CD4-positive, alpha-beta memory T cell (primary cell): ENCODE results near the gene UBN1. TPM values are rescaled to one million over a fixed set of nuclear protein-coding genes. Genes with fewer than 3 reads are reported as not detected.

Source experiments
- CTCF ChIA-PET: fragments of 350-600 bp; sonication (Branson Sonifier 250); formaldehyde crosslinking; loops from one replicate; lab custom pipeline; 2021; ENCODE audit warnings: inconsistent platforms; ENCODE audit not compliant: partially characterized antibody; lab: Charles Lee
- POLR2A ChIA-PET: fragments of 350-600 bp; sonication (Branson Sonifier 250); formaldehyde crosslinking; loops from one replicate; lab custom pipeline; 2021; ENCODE audit not compliant: partially characterized antibody; lab: Charles Lee
- DNase-seq, 5 donors: peaks; one replicate each; pipeline versions ENCODE4 v3.0.0 to v3.0.0-alpha.2; 2020 to 2022; ENCODE audit warnings: mixed read lengths in 1 of 5
- H3K27ac ChIP-seq: one replicate; pipeline ENCODE4 v1.7.0; 2013; ENCODE audit warnings: low read depth, low read length
- H3K27me3 ChIP-seq: 2 replicates; pipeline ENCODE4 v1.7.0; 2013; ENCODE audit warnings: mild to moderate bottlenecking, low read length, moderate library complexity; ENCODE audit not compliant: insufficient read depth
- H3K36me3 ChIP-seq: 2 replicates; pipeline ENCODE4 v1.7.0; 2013; ENCODE audit warnings: mild to moderate bottlenecking, low read length, moderate library complexity; ENCODE audit not compliant: insufficient read depth
- H3K4me1 ChIP-seq: 2 replicates; pipeline ENCODE4 v1.7.0; 2013; ENCODE audit warnings: mild to moderate bottlenecking, low read length, moderate library complexity; ENCODE audit not compliant: insufficient read depth
- H3K4me3 ChIP-seq, 2 donors: one replicate each; pipeline ENCODE4 v1.7.0; 2013; ENCODE audit warnings: low read length in 2 of 2, mild to moderate bottlenecking in 1 of 2
- H3K9me3 ChIP-seq, 2 donors: one replicate each; pipeline ENCODE4 v1.7.0; 2013; ENCODE audit warnings: low read length in 2 of 2, control low read depth in 1 of 2; ENCODE audit not compliant: control insufficient read depth in 1 of 2
- H3K27ac Mint-ChIP-seq, 7 donors: one replicate each; pipeline ENCODE4 v1.8.0; 2020 to 2021; ENCODE audit warnings: mixed read lengths in 7 of 7, mild to moderate bottlenecking in 6 of 7, inconsistent platforms in 3 of 7, moderate library complexity in 3 of 7
- H3K27me3 Mint-ChIP-seq, 2 donors: one replicate each; pipeline ENCODE4 v1.8.0; 2020 to 2021; ENCODE audit warnings: mixed read lengths in 2 of 2
- H3K36me3 Mint-ChIP-seq, 2 donors: one replicate each; pipeline ENCODE4 v1.8.0; 2020 to 2021; ENCODE audit warnings: mixed read lengths in 2 of 2, inconsistent platforms in 1 of 2, mild to moderate bottlenecking in 1 of 2
- H3K4me1 Mint-ChIP-seq, 4 donors: one replicate each; pipeline ENCODE4 v1.8.0; 2020 to 2021; ENCODE audit warnings: mixed read lengths in 4 of 4, mild to moderate bottlenecking in 1 of 4
- H3K4me3 Mint-ChIP-seq, 8 donors: one replicate each; pipeline ENCODE4 v1.8.0; 2020 to 2021; ENCODE audit warnings: mixed read lengths in 8 of 8, mild to moderate bottlenecking in 7 of 8, moderate library complexity in 6 of 8, inconsistent platforms in 3 of 8
- H3K9me3 Mint-ChIP-seq, 8 donors: one replicate each; pipeline ENCODE4 v1.8.0; 2020 to 2021; ENCODE audit warnings: mixed read lengths in 8 of 8, mild to moderate bottlenecking in 5 of 8, inconsistent platforms in 3 of 8, moderate library complexity in 1 of 8
- intact Hi-C: fragments of 100-400 bp; cut with micrococcal nuclease; formaldehyde crosslinking; loops from one replicate; pipeline ENCODE4 v1.15.1; 2023
- polyA plus RNA-seq, 2 donors: library from polyadenylated mRNA; unstranded; fragments of 300-500 nt; fragmentation: Illumina TruSeq; gene quantifications; one replicate each; pipeline ENCODE4 v1.2.3, GENCODE V29; 2021
- total RNA-seq, 2 experiments: library from RNA; stranded (reverse); gene quantifications; one replicate each; pipeline ENCODE4 v1.2.3, GENCODE V29; 2021

Gene UBN1
- total and polyA plus RNA-seq, 4 experiments from 2014 or later: 6.0 to 42.7 (median 29.0) TPM

GRCh38 chr16:4908854-4909401 is 61.6 kb downstream of the UBN1 start:
- no peak overlapping the region for H3K4me3 ChIP-seq
- H3K36me3 ChIP-seq: no peaks in the 10 kb centered on the region
- no peaks in the 10 kb centered on the region for H3K36me3 Mint-ChIP-seq
- no peaks in the 10 kb centered on the region for H3K4me1 ChIP-seq
- H3K9me3 ChIP-seq: no peaks in the 10 kb centered on the region
- no peak overlapping the region for H3K27ac Mint-ChIP-seq
- no peaks in the 10 kb centered on the region for H3K27me3 ChIP-seq
- no peaks in the 10 kb centered on the region for H3K4me1 Mint-ChIP-seq
- H3K27me3 Mint-ChIP-seq: peaks cover 9 to 10% of the 10 kb centered on the region in 2 donors
- intact Hi-C loops: no loop called here
- H3K4me3 Mint-ChIP-seq: no peak overlapping the region
- DNase-seq: no peak
- H3K27ac ChIP-seq: no peak overlapping the region
- ChIA-PET CTCF (no interaction called here), POLR2A (no interaction called here)
- H3K9me3 Mint-ChIP-seq: no peaks in the 10 kb centered on the region

- Mint-ChIP-seq H3K4me1 (no peaks in the 10 kb centered on the region), H3K9me3 (no peaks in the 10 kb centered on the region), H3K36me3 (no peaks in the 10 kb centered on the region), H3K4me3 (no peak overlapping the region), H3K27me3 (peaks cover 1 to 6% of the 10 kb centered on the region in 2 donors), H3K27ac (no peak overlapping the region)
- ChIA-PET CTCF (no interaction called here), POLR2A (no interaction called here)
- Histone ChIP-seq H3K4me1 (no peaks in the 10 kb centered on the region), H3K27me3 (no peaks in the 10 kb centered on the region), H3K27ac (no peak overlapping the region), H3K9me3 (no peaks in the 10 kb centered on the region), H3K4me3 (no peak overlapping the region), H3K36me3 (no peaks in the 10 kb centered on the region)
- DNase-seq: no peak
- intact Hi-C loops: no loop called here
Measured at GRCh38 chr16:4909825-4910224, 62.5 kb downstream of the UBN1 start.

DNA sequence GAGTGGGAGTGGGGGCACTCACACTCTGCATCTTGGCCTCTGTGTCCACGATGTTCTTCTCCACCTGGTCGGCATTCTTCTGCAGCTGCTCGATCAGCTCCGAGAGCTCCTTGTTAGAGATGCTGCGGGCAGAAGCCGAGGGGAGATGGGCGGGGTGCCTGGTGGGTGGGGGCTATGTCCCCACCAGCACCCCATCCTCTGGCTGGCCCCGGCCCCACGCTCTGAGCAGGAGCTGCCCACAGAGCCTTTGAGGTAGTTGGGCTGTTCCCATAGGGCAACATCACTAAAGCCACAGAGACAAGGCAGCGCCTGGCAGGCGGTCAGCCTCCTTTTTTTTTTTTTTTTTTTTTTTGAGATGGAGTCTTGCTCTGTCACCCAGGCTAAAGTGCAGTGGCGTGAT is 63.5 kb downstream of the UBN1 start:
- no peak overlapping the region for H3K4me3 Mint-ChIP-seq
- no peak overlapping the region for H3K27ac ChIP-seq
- H3K27me3 Mint-ChIP-seq: peaks cover 0 to 2% of the 10 kb centered on the region in 2 donors
- H3K27ac Mint-ChIP-seq: no peak overlapping the region
- no peaks in the 10 kb centered on the region for H3K4me1 ChIP-seq
- no peaks in the 10 kb centered on the region for H3K36me3 Mint-ChIP-seq
- no peaks in the 10 kb centered on the region for H3K9me3 ChIP-seq
- intact Hi-C loops: no loop called here
- H3K4me3 ChIP-seq: no peak overlapping the region
- ChIA-PET POLR2A (no interaction called here), CTCF (no interaction called here)
- no peaks in the 10 kb centered on the region for H3K4me1 Mint-ChIP-seq
- H3K9me3 Mint-ChIP-seq: no peaks in the 10 kb centered on the region
- no peak for DNase-seq
- H3K36me3 ChIP-seq: no peaks in the 10 kb centered on the region
- no peaks in the 10 kb centered on the region for H3K27me3 ChIP-seq

DNA sequence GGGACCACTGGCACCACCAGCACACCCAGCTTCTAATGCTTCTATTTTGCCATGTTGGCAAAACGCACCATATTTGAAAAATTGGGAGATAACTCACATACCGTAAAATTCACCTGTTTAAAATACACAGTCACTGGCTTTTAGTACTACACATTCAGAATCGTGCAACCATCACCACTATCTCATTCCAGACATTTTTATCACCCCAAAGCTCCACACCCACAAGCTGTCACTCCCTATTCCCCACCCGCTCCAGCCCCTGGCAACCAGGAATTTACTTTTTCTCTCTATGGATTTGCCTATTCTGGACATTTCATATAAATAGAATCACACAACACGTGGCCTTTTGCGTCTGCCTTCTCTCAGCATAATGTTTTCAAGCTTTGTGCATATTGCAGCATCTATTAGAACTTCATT is 64.7 kb downstream of the UBN1 start:
- Mint-ChIP-seq H3K4me1 (no peaks in the 10 kb centered on the region), H3K27me3 (peaks cover 0 to 2% of the 10 kb centered on the region in 2 donors), H3K9me3 (no peaks in the 10 kb centered on the region), H3K4me3 (no peak overlapping the region), H3K27ac (no peak overlapping the region), H3K36me3 (no peaks in the 10 kb centered on the region)
- CTCF ChIA-PET: no interaction called here
- Histone ChIP-seq H3K36me3 (no peaks in the 10 kb centered on the region), H3K27me3 (no peaks in the 10 kb centered on the region), H3K27ac (no peak overlapping the region), H3K4me1 (no peaks in the 10 kb centered on the region), H3K9me3 (no peaks in the 10 kb centered on the region), H3K4me3 (no peak overlapping the region)
- intact Hi-C loops: no loop called here
- no peak for DNase-seq
- POLR2A ChIA-PET: no interaction called here

GRCh38 chr16:4913130-4913773 is 66.0 kb downstream of the UBN1 start:
- no peak overlapping the region for H3K27ac Mint-ChIP-seq
- POLR2A ChIA-PET: no interaction called here
- DNase-seq: no peak

GRCh38 chr16:4913774-4914525 is 66.7 kb downstream of the UBN1 start:
- no peaks in the 10 kb centered on the region for H3K27me3 ChIP-seq
- H3K4me1 Mint-ChIP-seq: no peaks in the 10 kb centered on the region
- H3K36me3 ChIP-seq: no peaks in the 10 kb centered on the region
- H3K9me3 Mint-ChIP-seq: no peaks in the 10 kb centered on the region
- intact Hi-C loops: no loop called here
- peaks cover 2 to 5% of the 10 kb centered on the region in 2 donors for H3K27me3 Mint-ChIP-seq
- H3K9me3 ChIP-seq: no peaks in the 10 kb centered on the region
- no peak overlapping the region for H3K27ac Mint-ChIP-seq
- H3K4me3 ChIP-seq: no peak overlapping the region
- no peaks in the 10 kb centered on the region for H3K4me1 ChIP-seq
- H3K4me3 Mint-ChIP-seq: no peak overlapping the region
- ChIA-PET CTCF (no interaction called here), POLR2A (no interaction called here)
- no peak for DNase-seq
- no peak overlapping the region for H3K27ac ChIP-seq
- no peaks in the 10 kb centered on the region for H3K36me3 Mint-ChIP-seq

More at GRCh38 chr16:4913130-4913773, 66.0 kb downstream of the UBN1 start:
- Histone ChIP-seq H3K4me3 (no peak overlapping the region), H3K9me3 (no peaks in the 10 kb centered on the region), H3K4me1 (no peaks in the 10 kb centered on the region), H3K27me3 (no peaks in the 10 kb centered on the region), H3K27ac (no peak overlapping the region), H3K36me3 (no peaks in the 10 kb centered on the region)
- no peaks in the 10 kb centered on the region for H3K36me3 Mint-ChIP-seq
- H3K4me1 Mint-ChIP-seq: no peaks in the 10 kb centered on the region
- intact Hi-C loops: no loop called here
- H3K27me3 Mint-ChIP-seq: peaks cover 2 to 5% of the 10 kb centered on the region in 2 donors
- no peaks in the 10 kb centered on the region for H3K9me3 Mint-ChIP-seq
- H3K4me3 Mint-ChIP-seq: no peak overlapping the region
- CTCF ChIA-PET: no interaction called here

- Histone ChIP-seq H3K9me3 (no peaks in the 10 kb centered on the region), H3K4me1 (no peaks in the 10 kb centered on the region), H3K4me3 (no peak overlapping the region), H3K27ac (no peak overlapping the region), H3K27me3 (no peaks in the 10 kb centered on the region), H3K36me3 (no peaks in the 10 kb centered on the region)
- no peaks in the 10 kb centered on the region for H3K36me3 Mint-ChIP-seq
- peaks cover 2 to 7% of the 10 kb centered on the region in 2 donors for H3K27me3 Mint-ChIP-seq
- no peaks in the 10 kb centered on the region for H3K4me1 Mint-ChIP-seq
- H3K27ac Mint-ChIP-seq: no peak overlapping the region
- no peak for DNase-seq
- CTCF ChIA-PET: no interaction called here
- intact Hi-C loops: no loop called here
- H3K4me3 Mint-ChIP-seq: no peak overlapping the region
- no peaks in the 10 kb centered on the region for H3K9me3 Mint-ChIP-seq
- POLR2A ChIA-PET: no interaction called here
Measured at GRCh38 chr16:4914528-4915225, 67.4 kb downstream of the UBN1 start.
